Activated CD4-positive, alpha-beta T cell treated with anti-CD3 and anti-CD28 coated beads for 36 hours (primary cell): Measurements from ENCODE around the gene LMAN1L. TPM values are rescaled to one million over a fixed set of nuclear protein-coding genes. Genes with fewer than 3 reads are reported as not detected.

Experiments
- ATAC-seq: fragments of 200-7000 bp; cut with Tn5 transposase; one replicate; pipeline ENCODE4 v1.10.0; 2021; ENCODE audit warnings: mild to moderate bottlenecking, moderate library complexity
- CTCF ChIA-PET: fragments of 350-600 bp; sonication (Branson Sonifier 250); formaldehyde crosslinking; loops from one replicate; lab custom pipeline; 2021; ENCODE audit warnings: antibody characterized with exemption; lab: Charles Lee
- POLR2A ChIA-PET: fragments of 350-600 bp; sonication (Branson Sonifier 250); formaldehyde crosslinking; loops from one replicate; lab custom pipeline; 2021; ENCODE audit warnings: antibody characterized with exemption, inconsistent platforms; lab: Charles Lee
- DNase-seq: peaks from one replicate; pipeline ENCODE4 v3.0.0-alpha.2; 2020
- H3K27ac Mint-ChIP-seq: one replicate; pipeline ENCODE4 v1.8.0; 2021; ENCODE audit warnings: mixed read lengths
- H3K27me3 Mint-ChIP-seq: one replicate; pipeline ENCODE4 v1.8.0; 2021; ENCODE audit warnings: mixed read lengths
- H3K36me3 Mint-ChIP-seq: one replicate; pipeline ENCODE4 v1.8.0; 2021; ENCODE audit warnings: low read depth, mixed read lengths
- H3K4me1 Mint-ChIP-seq: one replicate; pipeline ENCODE4 v1.8.0; 2021; ENCODE audit warnings: mixed read lengths
- H3K4me3 Mint-ChIP-seq: one replicate; pipeline ENCODE4 v1.8.0; 2021; ENCODE audit warnings: mild to moderate bottlenecking, moderate library complexity, mixed read lengths
- H3K9me3 Mint-ChIP-seq: one replicate; pipeline ENCODE4 v1.8.0; 2021; ENCODE audit warnings: low read depth, mixed read lengths
- intact Hi-C, 2 experiments: fragments of 100-400 bp; cut with DNase I in 1 of 2; cut with micrococcal nuclease in 1 of 2; formaldehyde crosslinking; loops; one replicate each; pipeline versions ENCODE4 v1.14.2 to v1.15.1; 2022 to 2024; cut with DNase I, micrococcal nuclease
- microRNA-seq: library from miRNA; unstranded; fragments of <30 nt; microRNA quantifications from one replicate; pipeline ENCODE4 v1.2.0, GENCODE V29; 2021; ENCODE audit warnings: borderline replicate concordance
- total RNA-seq, 2 experiments: library from RNA; stranded (reverse); gene quantifications; one replicate each; pipeline ENCODE4 v1.2.3, GENCODE V29; 2021

Gene LMAN1L
- total RNA-seq, 2 experiments from 2014 or later = 0.25 TPM; not detected in 1

- Mint-ChIP-seq H3K4me1 (peaks cover 83% of the 10 kb centered on the region), H3K27ac (peak overlapping the region; percentile 89), H3K4me3 (peak overlapping the region; percentile 54), H3K27me3 (no peaks in the 10 kb centered on the region), H3K9me3 (no peaks in the 10 kb centered on the region), H3K36me3 (peaks cover 29% of the 10 kb centered on the region)
- no peak for ATAC-seq
- ChIA-PET CTCF (interaction anchor here (0.7 to 4.3 kb wide), 12 partner anchors 13 to 156 kb away, joined by 3 to 38 read pairs (median 3); partner anchors contain the start of genes FAM219B and ULK3), POLR2A (interaction anchor here (0.5 to 1.9 kb wide), 7 partner anchors 10 to 200 kb away, joined by 3 to 12 read pairs (median 5); partner anchors contain the start of genes CSK, FAM219B, MPI and RPP25)
- intact Hi-C loops = no loop called here
- DNase-seq = no peak
Measured at GRCh38 chr15:74869372-74869725, 56.7 kb downstream of the LMAN1L start.

- ChIA-PET CTCF (interaction anchor here (0.5 to 4.3 kb wide), 19 partner anchors 11 to 498 kb away, joined by 3 to 38 read pairs (median 3); partner anchors contain the start of genes FAM219B and ULK3), POLR2A (interaction anchor here (0.5 to 1.9 kb wide), 12 partner anchors 11 to 1253 kb away, joined by 3 to 12 read pairs (median 4); partner anchors contain the start of genes CSK, FAM219B, MPI and RPP25)
- Mint-ChIP-seq H3K36me3 (peaks cover 29% of the 10 kb centered on the region), H3K27ac (peak overlapping the region; percentile 89), H3K4me1 (peaks cover 79% of the 10 kb centered on the region), H3K4me3 (peak overlapping the region; percentile 54), H3K27me3 (no peaks in the 10 kb centered on the region), H3K9me3 (no peaks in the 10 kb centered on the region)
- DNase-seq (peak; percentile 69), ATAC-seq (peak; percentile 59)
- intact Hi-C loops = loop anchor here (1.0 to 10.0 kb wide), 5 partner anchors 27 to 875 kb away; partner anchors contain the start of genes C15orf39 (in 1 of the 2), COX5A (in 1 of the 2), PML (in 1 of the 2) and STOML1 (in 1 of the 2)
Measured at GRCh38 chr15:74869726-74870407, 57.2 kb downstream of the LMAN1L start.

GRCh38 chr15:74870436-74871215 lies 58.0 kb downstream of the LMAN1L start:
- ATAC-seq = no peak

GRCh38 chr15:74872702-74873035 lies 60.0 kb downstream of the LMAN1L start:
- no peaks in the 10 kb centered on the region for H3K9me3 Mint-ChIP-seq
- H3K27me3 Mint-ChIP-seq = no peaks in the 10 kb centered on the region
- H3K4me3 Mint-ChIP-seq = peak overlapping the region; percentile 87
- H3K4me1 Mint-ChIP-seq = peaks cover 54% of the 10 kb centered on the region
- DNase-seq (no peak), ATAC-seq (no peak)
- ChIA-PET POLR2A (no interaction called here), CTCF (interaction anchor here (0.7 kb wide), 1 partner anchor 62 kb away, joined by 4 read pairs; no protein-coding TSS in a partner anchor)
- intact Hi-C loops = loop anchor here (1.0 to 10.0 kb wide), 16 partner anchors 17 to 878 kb away; partner anchors contain the start of genes COX5A (in 2 of the 2), ARID3B (in 1 of the 2), C15orf39 (in 1 of the 2) and CLK3 (in 1 of the 2)
- peak overlapping the region; percentile 87 for H3K27ac Mint-ChIP-seq
- peaks cover 20% of the 10 kb centered on the region for H3K36me3 Mint-ChIP-seq

More at GRCh38 chr15:74870436-74871215, 58.0 kb downstream of the LMAN1L start:
- ChIA-PET CTCF (interaction anchor here (0.6 to 4.3 kb wide), 18 partner anchors 12 to 236 kb away, joined by 3 to 38 read pairs (median 4); partner anchors contain the start of genes FAM219B and ULK3), POLR2A (interaction anchor here (0.5 to 1.9 kb wide), 8 partner anchors 12 to 1252 kb away, joined by 3 to 12 read pairs (median 4); partner anchors contain the start of genes FAM219B and MPI)
- H3K27me3 Mint-ChIP-seq = no peaks in the 10 kb centered on the region
- intact Hi-C loops = loop anchor here (1.0 to 10.0 kb wide), 5 partner anchors 27 to 876 kb away; partner anchors contain the start of genes C15orf39 (in 1 of the 2), COX5A (in 1 of the 2), PML (in 1 of the 2) and STOML1 (in 1 of the 2)
- H3K27ac Mint-ChIP-seq = peak overlapping the region; percentile 89
- peaks cover 28% of the 10 kb centered on the region for H3K36me3 Mint-ChIP-seq
- peaks cover 73% of the 10 kb centered on the region for H3K4me1 Mint-ChIP-seq
- H3K4me3 Mint-ChIP-seq = peak overlapping the region; percentile 54
- no peak for DNase-seq
- no peaks in the 10 kb centered on the region for H3K9me3 Mint-ChIP-seq

GRCh38 chr15:74873036-74873755 lies 60.6 kb downstream of the LMAN1L start, which contains the start of gene SCAMP2:
TSS of gene SCAMP2 (minus strand) at chr15:74873365. CDS start at chr15:74873255, 110 bp downstream.
- Mint-ChIP-seq H3K36me3 (peaks cover 15% of the 10 kb centered on the region), H3K27me3 (no peaks in the 10 kb centered on the region), H3K4me1 (peaks cover 48% of the 10 kb centered on the region), H3K9me3 (no peaks in the 10 kb centered on the region), H3K4me3 (peak within 1 kb of the TSS; percentile 87), H3K27ac (peak within 1 kb of the TSS; percentile 87)
- ATAC-seq = peak; percentile 84
- intact Hi-C loops = loop anchor here (1.0 to 10.0 kb wide), 16 partner anchors 16 to 878 kb away; partner anchors contain the start of genes COX5A (in 2 of the 2), ARID3B (in 1 of the 2), C15orf39 (in 1 of the 2) and CLK3 (in 1 of the 2)
- ChIA-PET CTCF (interaction anchor here (0.6 to 1.3 kb wide), 5 partner anchors 10 to 80 kb away, joined by 3 read pairs; no protein-coding TSS in a partner anchor), POLR2A (no interaction called here)
- DNase-seq = peak; percentile 94

- ATAC-seq (no peak), DNase-seq (peak; percentile 43)
- peak overlapping the region; percentile 79 for H3K27ac Mint-ChIP-seq
- POLR2A ChIA-PET = no interaction called here
- intact Hi-C loops = loop anchor here (1.0 to 10.0 kb wide), 16 partner anchors 15 to 879 kb away; partner anchors contain the start of genes COX5A (in 2 of the 2), ARID3B (in 1 of the 2), C15orf39 (in 1 of the 2) and CLK3 (in 1 of the 2)
- H3K9me3 Mint-ChIP-seq = no peaks in the 10 kb centered on the region
- peaks cover 42% of the 10 kb centered on the region for H3K4me1 Mint-ChIP-seq
- H3K36me3 Mint-ChIP-seq = peaks cover 13% of the 10 kb centered on the region
- no peaks in the 10 kb centered on the region for H3K27me3 Mint-ChIP-seq
- CTCF ChIA-PET = interaction anchor here (0.5 to 1.3 kb wide), 6 partner anchors 9 to 149 kb away, joined by 3 read pairs; partner anchors contain the start of gene CYP1A1
- H3K4me3 Mint-ChIP-seq = peak overlapping the region; percentile 87
Measured at GRCh38 chr15:74873756-74874424, 61.3 kb downstream of the LMAN1L start.

Small RNA genes within 50 kb of the gene (microRNA-seq; reads per million reads assigned to microRNA genes)
- gene MIR4513 (not detected), gene MIR6882 (2.5 reads per million)

Other genes starting within 250 kb of the LMAN1L start
- 100 to 1,000 TPM; 130 to 175 TPM for gene CLK3, start 197.0 kb upstream of the LMAN1L start, total RNA-seq
- gene EDC3, start 116.8 kb upstream of the LMAN1L start, total RNA-seq = 10 to 100 TPM; 44.7 to 45.0 TPM
- 1 to 10 TPM; 2.0 to 2.2 TPM for gene CYP1A1, start 87.3 kb upstream of the LMAN1L start, total RNA-seq
- not detected for gene CYP1A2, start 64.0 kb upstream of the LMAN1L start, total RNA-seq
- gene CSK, start 30.8 kb upstream of the LMAN1L start, total RNA-seq = 100 to 1,000 TPM; 229 to 272 TPM
- gene CPLX3, start 13.8 kb downstream of the LMAN1L start, total RNA-seq = under 1 TPM in 1 of 2 experiments, not detected in 1; 0.11 TPM
- 10 to 100 TPM; 40.3 to 45.2 TPM for gene ULK3, start 30.3 kb downstream of the LMAN1L start, total RNA-seq
- gene SCAMP2, start 60.5 kb downstream of the LMAN1L start, total RNA-seq = 10 to 100 TPM; 61.6 to 83.4 TPM
- 10 to 100 TPM; 75.7 to 93.3 TPM for gene MPI, start 77.2 kb downstream of the LMAN1L start, total RNA-seq
- gene FAM219B, start 94.0 kb downstream of the LMAN1L start, total RNA-seq = 10 to 100 TPM; 39.3 to 49.7 TPM
- gene COX5A, start 125.2 kb downstream of the LMAN1L start, total RNA-seq = 100 to 1,000 TPM; 313 to 319 TPM
- gene RPP25, start 143.9 kb downstream of the LMAN1L start, total RNA-seq = 1 to 10 TPM; 5.4 to 6.2 TPM
- gene SCAMP5, start 182.7 kb downstream of the LMAN1L start, total RNA-seq = 1 to 10 TPM; 3.9 to 4.5 TPM
- gene PPCDC, start 210.8 kb downstream of the LMAN1L start, total RNA-seq = 10 to 100 TPM; 23.3 to 24.0 TPM